Neural cell (in vitro differentiated cells): ENCODE results near the gene KRTAP10-4. TPM values are rescaled to one million over a fixed set of nuclear protein-coding genes. Genes with fewer than 3 reads are reported as not detected.

ENCODE experiments used
- H2AFZ ChIP-seq: fragments of 200-600, 300-800 bp; sonication (generic), shearing (Covaris generic); 2 replicates; pipeline ENCODE4 v1.6.0; 2014; ENCODE audit warnings: low read depth, mild to moderate bottlenecking, antibody characterized with exemption, low read length, moderate library complexity
- H3F3A ChIP-seq: fragments of 200-600 bp; shearing (Covaris generic); 2 replicates; pipeline ENCODE4 v1.6.1; 2016; ENCODE audit warnings: mild to moderate bottlenecking, moderate library complexity, mixed read lengths, antibody characterized with exemption, low read length; ENCODE audit not compliant: insufficient read depth, poor library complexity, severe bottlenecking
- H3K27ac ChIP-seq: fragments of 200-600, 300-800 bp; sonication (generic), shearing (Covaris generic); 2 replicates; pipeline ENCODE4 v1.5.1; 2014; ENCODE audit warnings: mild to moderate bottlenecking, low read length, moderate library complexity
- H3K27me3 ChIP-seq: fragments of 300-800, 200-600 bp; sonication (generic), shearing (Covaris generic); 2 replicates; pipeline ENCODE4 v1.6.0; 2014; ENCODE audit warnings: mild to moderate bottlenecking, low read depth, low read length, moderate library complexity; ENCODE audit not compliant: insufficient read depth
- H3K36me3 ChIP-seq: fragments of 300-800, 200-600 bp; sonication (generic), shearing (Covaris generic); 2 replicates; pipeline ENCODE4 v1.5.1; 2014; ENCODE audit warnings: mild to moderate bottlenecking, antibody characterized with exemption, low read length, moderate library complexity; ENCODE audit not compliant: insufficient read depth
- H3K4me2 ChIP-seq: fragments of 300-800, 200-600 bp; sonication (generic), shearing (Covaris generic); 2 replicates; pipeline ENCODE4 v1.6.0; 2014; ENCODE audit warnings: mild to moderate bottlenecking, low read length
- H3K4me3 ChIP-seq: fragments of 300-800, 200-600 bp; sonication (generic), shearing (Covaris generic); 2 replicates; pipeline ENCODE4 v1.5.1; 2014; ENCODE audit warnings: mild to moderate bottlenecking, low read length, moderate library complexity
- H3K79me2 ChIP-seq: fragments of 200-600 bp; shearing (Covaris generic); replicated peaks from 2 replicates; pipeline ENCODE4 v1.6.0; 2014; ENCODE audit warnings: mild to moderate bottlenecking, low read length, moderate library complexity; ENCODE audit not compliant: insufficient read depth
- H3K9ac ChIP-seq: fragments of 300-800, 200-600 bp; sonication (generic), shearing (Covaris generic); 2 replicates; pipeline ENCODE4 v1.6.1; 2016; ENCODE audit warnings: mild to moderate bottlenecking, low read length, mixed read lengths
- H3K9me2 ChIP-seq: fragments of 200-600 bp; shearing (Covaris generic); 2 replicates; pipeline ENCODE4 v1.6.1; 2016; ENCODE audit warnings: mild to moderate bottlenecking, low read length, mixed read lengths; ENCODE audit not compliant: insufficient read depth
- H3K9me3 ChIP-seq: fragments of 200-600, 300-800 bp; sonication (generic), shearing (Covaris generic); 2 replicates; pipeline ENCODE4 v1.6.1; 2016; ENCODE audit warnings: mild to moderate bottlenecking, mixed run types, low read length, moderate library complexity, mixed read lengths
- H4K20me1 ChIP-seq: fragments of 200-600 bp; shearing (Covaris generic); 2 replicates; pipeline ENCODE4 v1.6.1; 2016; ENCODE audit warnings: mild to moderate bottlenecking, mixed run types; ENCODE audit not compliant: insufficient read depth
- EP300 ChIP-seq: fragments of 450-650 bp; conservative IDR thresholded peaks from 2 replicates; pipeline ENCODE4 v1.6.1; 2014; ENCODE audit warnings: antibody characterized with exemption, mild to moderate bottlenecking, moderate library complexity; ENCODE audit not compliant: poor library complexity, severe bottlenecking
- EZH2 ChIP-seq: fragments of 200-600, 300-800 bp; shearing (Covaris generic), sonication (generic); IDR thresholded peaks from 2 replicates; pipeline ENCODE4 v1.6.1; 2014; ENCODE audit warnings: antibody characterized with exemption, low read length, borderline replicate concordance, mild to moderate bottlenecking; ENCODE audit not compliant: insufficient read depth, poor library complexity, severe bottlenecking
- MXI1 ChIP-seq: fragments of 450-650 bp; conservative IDR thresholded peaks from 2 replicates; pipeline ENCODE4 v1.6.1; 2014; ENCODE audit warnings: antibody characterized with exemption, mild to moderate bottlenecking; ENCODE audit not compliant: poor library complexity, severe bottlenecking
- POLR2AphosphoS5 ChIP-seq: IDR thresholded peaks from 2 replicates; pipeline ENCODE4 v1.6.1; 2012
- RAD21 ChIP-seq: fragments of 450-650 bp; conservative IDR thresholded peaks from 2 replicates; pipeline ENCODE4 v1.6.1; 2014; ENCODE audit warnings: antibody characterized with exemption, mild to moderate bottlenecking, moderate library complexity
- SMC3 ChIP-seq: fragments of 450-650 bp; conservative IDR thresholded peaks from 2 replicates; pipeline ENCODE4 v1.6.1; 2014; ENCODE audit warnings: antibody characterized with exemption, mild to moderate bottlenecking, moderate library complexity; ENCODE audit not compliant: poor library complexity
- TAF1 ChIP-seq: IDR thresholded peaks from 2 replicates; pipeline ENCODE4 v1.6.1; 2012; ENCODE audit warnings: low read depth
- polyA plus RNA-seq: library from polyadenylated mRNA; depleted of rRNA; stranded (reverse); fragments of >200 nt; gene quantifications from 2 replicates; pipeline ENCODE4 v1.2.3, GENCODE V29; 2014
- TF ChIP-seq, protein P1 (sequence below): IDR thresholded peaks from 2 replicates; pipeline ENCODE4 v1.6.1; 2012; ENCODE audit warnings: borderline replicate concordance
- TF ChIP-seq, protein P2 (sequence below): fragments of 450-650 bp; IDR thresholded peaks from 2 replicates; pipeline ENCODE4 v1.5.1; 2014; ENCODE audit warnings: antibody characterized with exemption, mild to moderate bottlenecking, moderate library complexity; ENCODE audit not compliant: poor library complexity, severe bottlenecking

The KRTAP10-4 gene
- polyA plus RNA-seq, 1 donor from 2014 or later: not detected

DNA sequence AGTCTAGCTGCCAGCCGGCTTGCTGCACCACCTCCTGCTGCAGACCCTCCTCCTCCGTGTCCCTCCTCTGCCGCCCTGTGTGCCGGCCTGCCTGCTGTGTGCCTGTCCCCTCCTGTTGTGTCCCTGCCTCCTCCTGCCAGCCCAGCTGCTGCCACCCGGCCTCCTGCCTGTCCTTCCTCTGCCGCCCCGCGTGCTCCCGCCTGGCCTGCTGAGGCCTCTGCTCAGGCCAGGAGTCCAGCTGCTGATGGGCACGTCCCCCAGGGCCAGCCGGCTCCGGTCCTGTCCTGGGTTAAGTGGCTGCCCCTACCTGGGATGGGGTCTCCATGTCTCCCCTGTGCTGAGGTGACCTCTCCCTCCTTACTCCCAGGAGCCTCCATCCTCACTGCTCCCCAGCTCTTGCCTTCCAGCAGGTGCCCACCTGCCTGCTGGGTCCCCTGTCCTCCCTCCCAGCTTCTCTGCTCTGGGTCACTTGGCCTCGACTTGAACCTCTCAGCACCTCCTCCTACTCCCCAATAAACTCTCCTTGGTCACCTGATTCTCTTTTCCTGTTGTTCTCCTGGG is 39.2 kb downstream of the KRTAP10-4 start:
- Histone ChIP-seq H3K27me3 (no peaks in the 10 kb centered on the region), H2AFZ (no peak overlapping the region), H4K20me1 (no peaks in the 10 kb centered on the region), H3K9me2 (no peaks in the 10 kb centered on the region), H3K36me3 (no peaks in the 10 kb centered on the region), H3K27ac (no peak overlapping the region), H3K79me2 (no peaks in the 10 kb centered on the region), H3K4me2 (no peak overlapping the region), H3K4me3 (no peak overlapping the region), H3K9me3 (no peaks in the 10 kb centered on the region), H3K9ac (no peak overlapping the region), H3F3A (no peaks in the 10 kb centered on the region)
- TF ChIP-seq TAF1: no peak
- TF ChIP-seq, protein P1, sequence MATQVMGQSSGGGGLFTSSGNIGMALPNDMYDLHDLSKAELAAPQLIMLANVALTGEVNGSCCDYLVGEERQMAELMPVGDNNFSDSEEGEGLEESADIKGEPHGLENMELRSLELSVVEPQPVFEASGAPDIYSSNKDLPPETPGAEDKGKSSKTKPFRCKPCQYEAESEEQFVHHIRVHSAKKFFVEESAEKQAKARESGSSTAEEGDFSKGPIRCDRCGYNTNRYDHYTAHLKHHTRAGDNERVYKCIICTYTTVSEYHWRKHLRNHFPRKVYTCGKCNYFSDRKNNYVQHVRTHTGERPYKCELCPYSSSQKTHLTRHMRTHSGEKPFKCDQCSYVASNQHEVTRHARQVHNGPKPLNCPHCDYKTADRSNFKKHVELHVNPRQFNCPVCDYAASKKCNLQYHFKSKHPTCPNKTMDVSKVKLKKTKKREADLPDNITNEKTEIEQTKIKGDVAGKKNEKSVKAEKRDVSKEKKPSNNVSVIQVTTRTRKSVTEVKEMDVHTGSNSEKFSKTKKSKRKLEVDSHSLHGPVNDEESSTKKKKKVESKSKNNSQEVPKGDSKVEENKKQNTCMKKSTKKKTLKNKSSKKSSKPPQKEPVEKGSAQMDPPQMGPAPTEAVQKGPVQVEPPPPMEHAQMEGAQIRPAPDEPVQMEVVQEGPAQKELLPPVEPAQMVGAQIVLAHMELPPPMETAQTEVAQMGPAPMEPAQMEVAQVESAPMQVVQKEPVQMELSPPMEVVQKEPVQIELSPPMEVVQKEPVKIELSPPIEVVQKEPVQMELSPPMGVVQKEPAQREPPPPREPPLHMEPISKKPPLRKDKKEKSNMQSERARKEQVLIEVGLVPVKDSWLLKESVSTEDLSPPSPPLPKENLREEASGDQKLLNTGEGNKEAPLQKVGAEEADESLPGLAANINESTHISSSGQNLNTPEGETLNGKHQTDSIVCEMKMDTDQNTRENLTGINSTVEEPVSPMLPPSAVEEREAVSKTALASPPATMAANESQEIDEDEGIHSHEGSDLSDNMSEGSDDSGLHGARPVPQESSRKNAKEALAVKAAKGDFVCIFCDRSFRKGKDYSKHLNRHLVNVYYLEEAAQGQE: no peak
- TF ChIP-seq RAD21: no peak
- TF ChIP-seq SMC3: no peak
- no peak for TF ChIP-seq EZH2
- no peak for TF ChIP-seq MXI1
- TF ChIP-seq, protein P2, sequence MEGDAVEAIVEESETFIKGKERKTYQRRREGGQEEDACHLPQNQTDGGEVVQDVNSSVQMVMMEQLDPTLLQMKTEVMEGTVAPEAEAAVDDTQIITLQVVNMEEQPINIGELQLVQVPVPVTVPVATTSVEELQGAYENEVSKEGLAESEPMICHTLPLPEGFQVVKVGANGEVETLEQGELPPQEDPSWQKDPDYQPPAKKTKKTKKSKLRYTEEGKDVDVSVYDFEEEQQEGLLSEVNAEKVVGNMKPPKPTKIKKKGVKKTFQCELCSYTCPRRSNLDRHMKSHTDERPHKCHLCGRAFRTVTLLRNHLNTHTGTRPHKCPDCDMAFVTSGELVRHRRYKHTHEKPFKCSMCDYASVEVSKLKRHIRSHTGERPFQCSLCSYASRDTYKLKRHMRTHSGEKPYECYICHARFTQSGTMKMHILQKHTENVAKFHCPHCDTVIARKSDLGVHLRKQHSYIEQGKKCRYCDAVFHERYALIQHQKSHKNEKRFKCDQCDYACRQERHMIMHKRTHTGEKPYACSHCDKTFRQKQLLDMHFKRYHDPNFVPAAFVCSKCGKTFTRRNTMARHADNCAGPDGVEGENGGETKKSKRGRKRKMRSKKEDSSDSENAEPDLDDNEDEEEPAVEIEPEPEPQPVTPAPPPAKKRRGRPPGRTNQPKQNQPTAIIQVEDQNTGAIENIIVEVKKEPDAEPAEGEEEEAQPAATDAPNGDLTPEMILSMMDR: no peak
- TF ChIP-seq EP300: no peak
- TF ChIP-seq POLR2AphosphoS5: no peak

DNA sequence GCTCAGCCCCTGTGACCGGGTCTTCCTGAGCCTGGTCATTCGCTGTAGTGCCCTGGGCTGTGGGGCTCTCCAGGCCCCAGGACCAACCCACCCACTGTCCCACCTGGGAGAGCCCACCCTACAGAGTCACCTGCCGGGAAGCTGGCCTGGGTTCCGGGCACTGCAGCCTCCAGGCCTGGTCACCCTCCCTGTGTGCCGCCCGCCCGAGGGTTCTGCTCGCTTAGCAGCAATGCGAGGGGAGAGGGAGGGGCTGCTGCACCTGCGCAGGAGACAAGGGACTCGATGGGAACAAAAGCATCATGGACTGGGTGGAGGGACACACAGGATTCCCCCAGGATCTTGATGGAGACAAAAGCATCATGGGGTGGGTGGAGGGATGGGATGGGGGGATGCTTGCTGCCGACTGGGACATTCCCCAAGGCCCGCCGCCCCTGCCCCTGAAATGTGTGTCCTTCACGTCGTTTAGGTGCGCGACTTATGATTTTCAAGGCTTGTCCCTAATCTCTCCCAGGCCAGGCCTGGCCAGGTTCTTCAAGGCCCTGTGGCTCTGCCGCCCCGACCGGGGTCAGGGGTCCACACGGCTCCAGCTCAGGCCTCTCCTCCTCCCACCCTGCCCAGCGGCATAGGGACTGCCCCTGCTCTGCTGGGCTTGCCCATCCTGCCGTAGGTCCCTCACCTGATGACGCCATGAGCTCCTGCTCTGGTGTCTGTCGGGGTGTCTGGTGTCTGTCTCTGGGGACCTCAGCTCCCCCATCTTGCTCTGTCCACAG is 40.0 kb downstream of the KRTAP10-4 start:
- no peaks in the 10 kb centered on the region for H3K79me2 ChIP-seq

More for the DNA sequence above, 40.0 kb downstream of the KRTAP10-4 start:
- Histone ChIP-seq H2AFZ (no peak overlapping the region), H3K36me3 (no peaks in the 10 kb centered on the region), H3K4me3 (no peak overlapping the region), H3F3A (no peaks in the 10 kb centered on the region), H3K9me2 (no peaks in the 10 kb centered on the region), H3K9me3 (no peaks in the 10 kb centered on the region), H3K27me3 (no peaks in the 10 kb centered on the region), H3K27ac (no peak overlapping the region), H3K4me2 (no peak overlapping the region), H3K9ac (no peak overlapping the region), H4K20me1 (no peaks in the 10 kb centered on the region)
- TF ChIP-seq POLR2AphosphoS5 (no peak), TAF1 (no peak), EP300 (no peak), SMC3 (no peak), MXI1 (no peak), EZH2 (no peak), RAD21 (no peak)
- TF ChIP-seq, protein P2: no peak
- TF ChIP-seq, protein P1: no peak
